GM19324 (cell line): ENCODE data around the gene SEC22A.
A peak's percentile ranks its signal among the peaks of the same experiment; 100 is the strongest.

Experiments used
- ATAC-seq: cut with Tn5 transposase; IDR thresholded peaks from one replicate; pipeline ENCODE4 v1.9.1; 2021; ENCODE audit warnings: mild to moderate bottlenecking, moderate library complexity; ENCODE audit not compliant: unreplicated experiment, low FRiP score

The SEC22A gene

GRCh38 chr3:123201557-123202427 is at the start of gene SEC22A:
Gene SEC22A (plus strand): TSS chr3:123201943. CDS start chr3:123209218, 7,275 bp downstream.
- ATAC-seq: peak; percentile 99

- ATAC-seq: no peak
These were observed 49.1 kb upstream of the SEC22A start for GRCh38 chr3:123152687-123153086.

DNA sequence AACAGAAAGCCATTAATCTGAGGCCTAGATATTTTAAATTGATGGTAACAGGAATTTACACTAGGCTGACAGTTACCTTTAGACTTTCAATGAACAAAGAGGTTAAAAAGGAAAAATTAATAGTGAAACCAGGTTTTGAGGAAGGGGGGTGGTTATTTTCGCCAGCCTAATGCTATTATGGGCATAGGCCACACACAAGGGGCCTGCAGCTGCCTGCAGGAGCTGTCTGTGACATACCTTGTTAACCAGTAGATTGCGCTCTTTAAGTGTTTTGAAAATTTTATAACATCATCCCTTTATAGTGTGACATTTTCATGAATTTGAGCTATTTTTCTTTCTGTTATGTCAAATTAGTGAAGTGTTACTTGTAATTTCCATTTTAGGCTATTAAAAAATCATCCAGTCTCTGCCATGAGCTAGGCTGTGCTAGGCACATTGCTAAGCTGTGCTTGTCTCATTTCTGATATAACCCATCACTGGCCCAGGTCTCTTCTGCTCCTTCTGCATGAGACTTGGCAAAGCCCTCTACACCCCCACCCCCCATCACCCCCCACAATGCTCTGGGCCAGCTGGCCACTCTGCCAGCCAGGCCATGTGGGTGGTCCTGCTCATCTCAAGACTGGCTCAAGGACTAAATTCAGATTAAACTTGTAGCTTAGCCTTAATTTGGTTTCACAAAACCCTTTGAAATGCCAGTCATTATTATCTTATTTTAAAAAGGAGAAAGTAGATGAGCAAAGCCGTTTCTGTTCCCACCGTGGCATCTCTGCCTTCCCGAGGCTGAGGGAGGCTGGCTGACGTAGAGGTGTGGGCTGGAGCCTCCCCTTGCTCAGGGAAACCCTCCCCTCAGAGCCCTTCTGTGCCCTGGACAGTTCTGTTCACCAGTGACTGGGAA is 48.4 kb upstream of the SEC22A start:
- no peak for ATAC-seq

DNA sequence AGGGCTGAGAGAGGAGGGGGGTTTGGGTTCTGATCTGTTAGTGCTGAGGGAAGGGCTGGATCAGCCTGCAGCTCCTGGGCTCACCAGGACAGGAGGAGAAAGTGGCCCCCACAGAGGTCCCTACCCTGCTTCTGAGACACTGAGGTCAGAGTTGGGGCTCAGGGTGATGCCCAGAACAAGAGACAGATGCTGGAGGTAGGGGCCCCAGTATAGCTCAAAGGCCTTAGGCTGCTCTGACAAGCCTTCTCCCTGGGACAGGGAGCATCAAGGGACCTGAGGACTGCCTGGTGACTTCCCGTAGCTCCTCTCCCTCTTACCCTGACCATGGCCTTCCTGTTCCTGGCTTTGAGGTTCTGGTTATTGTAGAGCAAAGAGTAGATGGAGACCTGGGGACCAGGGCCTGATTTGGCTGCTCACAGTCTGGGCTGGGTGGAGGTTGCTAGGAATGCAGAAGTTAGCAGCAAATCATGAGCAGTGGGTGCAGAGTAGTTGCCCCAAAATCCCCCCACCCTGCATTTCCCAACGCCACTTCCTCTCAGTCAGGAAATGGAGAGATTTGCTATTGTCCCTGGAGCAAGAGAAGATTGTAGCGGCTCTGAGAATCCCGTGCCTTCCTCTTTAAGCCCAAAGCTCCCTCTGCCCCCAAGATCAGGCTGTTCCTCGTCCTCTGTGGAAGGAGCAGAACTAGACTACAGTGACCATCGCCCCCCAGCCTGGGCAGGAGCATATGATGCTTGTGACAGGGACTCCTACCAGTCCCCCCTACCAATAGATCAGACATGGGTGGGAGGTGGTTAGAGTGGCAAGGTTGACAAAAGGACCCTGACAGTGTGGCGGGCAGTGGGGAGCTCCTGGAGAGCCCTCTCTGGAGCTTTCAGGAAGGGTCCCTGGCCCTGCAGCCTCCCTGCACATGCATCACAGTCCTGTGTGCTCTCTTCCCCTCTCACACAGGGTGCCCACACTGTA is 47.4 kb upstream of the SEC22A start:
- ATAC-seq: no peak

DNA sequence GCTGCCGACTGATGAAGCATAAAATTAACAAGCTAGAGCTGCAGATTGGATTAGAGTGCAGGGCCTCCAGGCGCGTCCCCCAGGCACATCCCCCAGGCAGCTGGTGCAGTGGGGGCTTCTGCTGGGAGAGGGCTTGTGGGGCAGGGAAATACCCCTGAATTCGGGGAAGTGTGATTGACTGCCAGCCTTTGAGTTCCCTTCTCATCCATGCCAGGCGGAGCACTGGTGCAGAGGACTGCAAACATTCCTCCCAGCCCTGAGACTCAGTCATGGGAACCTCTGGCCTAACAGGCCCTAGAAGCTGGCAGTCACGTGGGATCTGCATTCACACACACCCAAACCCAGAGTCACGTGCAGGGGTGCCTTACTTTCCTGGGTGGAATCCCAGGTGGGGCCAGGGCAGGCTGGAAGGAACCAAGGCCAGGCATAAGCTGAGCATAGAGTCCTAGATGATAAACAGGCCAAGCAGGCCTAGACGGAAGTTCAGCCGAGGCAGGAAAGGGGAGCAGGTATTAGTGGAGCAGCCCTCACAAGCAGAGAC is 46.2 kb upstream of the SEC22A start:
- no peak for ATAC-seq

DNA sequence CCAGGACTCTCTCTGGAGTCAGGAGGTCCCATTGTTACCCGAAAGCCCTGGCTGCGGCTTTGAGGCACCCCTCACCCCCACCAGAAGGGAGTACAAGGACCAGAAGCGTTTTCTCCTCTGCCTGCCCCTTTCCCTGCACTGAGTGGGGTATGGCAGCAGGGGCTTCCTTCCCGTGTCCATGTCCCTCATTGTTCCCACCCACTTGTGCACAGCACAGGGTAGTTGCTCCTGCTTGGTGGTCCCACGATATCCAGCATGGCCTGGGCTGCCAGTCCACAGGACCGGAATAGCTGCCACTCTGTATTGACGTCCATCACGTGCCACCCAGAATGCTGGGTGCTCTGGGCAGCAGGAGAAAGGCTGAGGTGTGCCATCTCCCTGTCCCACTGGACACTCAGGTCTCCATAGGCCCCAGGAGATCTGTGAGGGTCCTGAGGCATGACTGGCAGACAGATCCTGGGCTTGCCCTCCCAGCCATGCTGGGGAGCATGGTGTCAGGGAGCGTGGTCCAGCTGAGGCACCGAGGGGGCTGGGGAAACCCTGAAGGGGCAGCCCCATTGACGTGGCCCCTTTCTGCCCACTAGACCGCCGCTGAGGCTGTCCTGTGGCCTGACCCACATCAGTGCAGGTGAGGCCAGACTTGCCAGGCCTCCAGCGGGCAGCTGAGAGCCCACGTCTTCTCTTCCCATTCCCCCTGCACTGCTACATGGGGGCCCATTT is 45.3 kb upstream of the SEC22A start:
- no peak for ATAC-seq

- no peak for ATAC-seq
These were observed 44.5 kb upstream of the SEC22A start for GRCh38 chr3:123157209-123157597.

- ATAC-seq: no peak
These were observed 44.0 kb upstream of the SEC22A start for GRCh38 chr3:123157598-123158287.

GRCh38 chr3:123158330-123158729 is 43.4 kb upstream of the SEC22A start:
- ATAC-seq: no peak

DNA sequence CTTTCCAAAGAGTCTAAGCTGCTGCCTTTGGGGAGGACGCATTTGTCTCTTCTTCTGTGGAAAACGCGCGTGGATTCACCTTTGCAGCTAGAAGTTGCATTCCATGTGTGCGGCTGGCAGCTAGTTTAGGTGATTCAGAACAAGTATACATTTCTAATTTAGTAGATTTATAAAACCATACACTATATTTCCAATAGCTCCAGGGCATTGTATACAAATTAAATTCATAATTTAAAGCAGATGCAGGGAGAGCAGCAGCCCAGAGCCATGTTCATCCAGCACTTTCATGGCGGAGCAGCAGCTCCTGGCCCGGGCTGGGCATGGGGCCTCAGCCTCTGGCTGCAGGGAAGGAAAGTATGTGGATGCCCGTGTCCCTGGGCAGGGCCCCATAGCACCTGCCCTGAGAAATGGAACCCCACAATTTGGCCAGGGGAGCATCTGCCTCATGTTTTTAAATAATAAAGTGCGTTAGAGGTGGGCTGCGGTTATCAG is 42.8 kb upstream of the SEC22A start:
- ATAC-seq: no peak

GRCh38 chr3:123159926-123160635 is 41.7 kb upstream of the SEC22A start:
- ATAC-seq: no peak

GRCh38 chr3:123161167-123161566 is 40.6 kb upstream of the SEC22A start:
- ATAC-seq: no peak

DNA sequence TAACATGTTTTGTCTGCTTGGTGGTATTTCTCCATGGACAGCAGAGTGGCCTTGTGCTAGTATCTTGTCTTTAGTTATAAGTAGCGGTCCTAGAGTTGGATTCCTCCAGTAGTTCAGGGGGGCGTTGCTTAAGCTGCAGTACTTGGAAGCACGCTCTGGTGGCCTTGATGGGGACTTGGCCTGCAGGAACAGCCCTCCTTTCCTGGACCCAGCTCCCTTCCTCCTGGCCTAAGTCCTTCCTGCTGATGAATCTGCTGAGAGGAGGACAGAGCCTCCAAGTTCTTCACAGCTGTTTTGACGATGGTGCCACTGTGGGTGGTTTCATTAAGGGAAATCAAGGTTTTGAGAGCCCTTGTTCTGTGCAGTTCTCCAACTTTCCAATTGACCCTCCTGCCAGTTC is 38.6 kb upstream of the SEC22A start:
- no peak for ATAC-seq

GRCh38 chr3:123165163-123165562 is 36.6 kb upstream of the SEC22A start:
- no peak for ATAC-seq

DNA sequence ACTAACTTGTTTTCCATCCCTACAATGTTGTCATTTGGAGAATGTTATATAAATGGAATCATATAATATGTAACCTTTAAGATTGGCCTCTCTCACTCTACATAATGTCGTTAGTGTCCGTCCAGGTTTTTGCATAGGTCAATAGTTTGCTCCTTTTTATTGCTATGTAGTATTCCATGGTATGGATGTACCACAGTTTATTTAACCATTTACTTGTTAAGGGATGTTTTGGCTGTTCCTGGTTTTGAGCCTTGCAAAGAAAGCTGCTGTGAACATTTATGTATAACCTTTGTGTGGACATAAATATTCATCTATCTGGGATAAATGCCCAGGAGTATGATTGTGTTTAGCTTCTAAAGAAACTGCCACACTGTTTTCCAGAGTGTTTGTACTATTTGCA is 34.1 kb upstream of the SEC22A start:
- no peak for ATAC-seq

DNA sequence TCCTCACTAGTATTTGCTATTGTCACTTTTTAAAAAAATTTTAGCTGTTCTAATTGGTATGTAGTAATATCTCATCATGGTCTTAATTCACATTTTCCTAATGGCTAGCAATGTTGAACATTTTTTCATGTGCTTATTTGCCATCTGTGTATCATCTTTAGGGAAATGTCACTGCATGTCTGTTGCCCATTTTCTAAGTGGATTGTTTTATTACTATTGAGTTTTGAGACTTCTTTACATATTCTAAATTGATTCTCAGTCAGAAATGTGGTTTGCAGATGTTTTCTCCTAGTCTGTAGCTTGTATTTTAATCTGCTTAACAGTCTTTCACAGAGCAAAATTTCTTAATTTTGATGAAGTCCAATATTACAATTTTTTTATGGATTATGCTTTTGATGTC is 33.6 kb upstream of the SEC22A start:
- no peak for ATAC-seq

- ATAC-seq: no peak
These were observed 33.1 kb upstream of the SEC22A start for GRCh38 chr3:123168605-123169004.

DNA sequence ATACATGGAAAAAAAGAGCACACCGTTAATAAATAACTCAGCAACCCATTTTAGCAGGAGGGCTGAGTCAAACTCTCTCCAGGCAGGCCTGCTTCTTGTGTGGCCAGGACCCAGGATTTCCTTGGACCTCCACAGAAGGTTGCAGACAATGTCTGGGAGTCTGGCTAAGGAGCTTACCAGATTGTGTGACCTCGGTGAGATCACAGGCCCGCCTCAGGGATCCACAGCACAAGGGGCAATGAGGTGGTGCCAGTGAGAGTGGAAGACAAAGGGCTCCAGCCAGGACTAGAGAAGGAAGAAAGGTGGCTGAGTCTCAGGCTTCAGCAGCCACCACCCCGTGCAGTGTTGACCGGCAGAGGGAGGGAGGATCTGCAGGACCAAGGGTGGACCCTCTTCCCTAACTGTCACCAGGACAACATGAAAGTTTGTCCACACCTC is 32.2 kb upstream of the SEC22A start:
- ATAC-seq: no peak
